Measurements from ENCODE around the gene CYTH1. TPM values are rescaled to one million over a fixed set of nuclear protein-coding genes. Genes with fewer than 3 reads are reported as not detected.

The CYTH1 gene
- polyA plus RNA-seq, 1 of the 3 experiments (the other 2 are of a cell fraction): 23.8 TPM

GRCh38 chr17:78808163-78808562 lies 26.1 kb upstream of the CYTH1 start:
- Histone ChIP-seq H4K20me1 (ENCODE audit: insufficient read depth) (no peaks in the 10 kb centered on the region), H3K79me2 (ENCODE audit: insufficient read depth) (peaks cover 33% of the 10 kb centered on the region; the same call in 1 of the 2 replicates), H3K9me2 (no peaks in the 10 kb centered on the region), H3K9ac (no peak overlapping the region), H3K4me1 (ENCODE audit: control insufficient read depth in 1 of 2, insufficient read depth in 2 of 2, low read depth in 1 of 2, low read length in 1 of 2) (no peaks in the 10 kb centered on the region), H3K4me2 (no peak overlapping the region), H3K36me3 (replicated peaks in 1 of 2; ENCODE audit: control insufficient read depth in 1 of 2, insufficient read depth in 2 of 2, low read length in 1 of 2) (peaks cover 71 to 83% of the 10 kb centered on the region in 2 experiments), H3K27ac (ENCODE audit: low read depth in 2 of 2, low read length in 1 of 2) (no peak overlapping the region), H3K9me3 (no peaks in the 10 kb centered on the region), H3K4me3 (ENCODE audit: low read depth in 2 of 2, low read length in 1 of 2) (no peak overlapping the region), H2AFZ (ENCODE audit: low read depth) (no peak overlapping the region), H3K27me3 (ENCODE audit: insufficient read depth) (no peaks in the 10 kb centered on the region), H3F3A (replicated peaks; ENCODE audit: insufficient read depth) (peaks cover 7% of the 10 kb centered on the region)
- DNase-seq: no peak
- POLR2A ChIA-PET: no interaction called here
- no peak for TF ChIP-seq RAD21 (IDR thresholded peaks at IDR 0.05; ENCODE audit: low read length)
- no peak for TF ChIP-seq ZBTB33 (IDR thresholded peaks at IDR 0.05; ENCODE audit: borderline replicate concordance, low read depth)
- TF ChIP-seq SMC3 (IDR thresholded peaks at IDR 0.05; ENCODE audit: low read depth, low read length): no peak
- no peak for TF ChIP-seq TEAD4 (IDR thresholded peaks at IDR 0.05; ENCODE audit: borderline replicate concordance, insufficient read depth)
- no peak for TF ChIP-seq IRF3 (IDR thresholded peaks at IDR 0.05; ENCODE audit: low read depth, low read length)
- TF ChIP-seq GATA2 (CRISPR knock-in tag; IDR thresholded peaks at IDR 0.05): no peak
- TF ChIP-seq EP300 (IDR thresholded peaks at IDR 0.05; ENCODE audit: borderline replicate concordance in 1 of 2, low read depth in 1 of 2, low read length in 1 of 2): no peak
- TF ChIP-seq NRF1 (IDR thresholded peaks at IDR 0.05; ENCODE audit: low read depth, low read length): no peak
- TF ChIP-seq RXRA (IDR thresholded peaks at IDR 0.05; ENCODE audit: borderline replicate concordance, low read depth): no peak
- no peak for TF ChIP-seq USF1 (IDR thresholded peaks at IDR 0.05; ENCODE audit: borderline replicate concordance, low read depth)
- TF ChIP-seq CHD2 (IDR thresholded peaks at IDR 0.05; ENCODE audit: low read length, partially characterized antibody): no peak
- TF ChIP-seq GABPA (IDR thresholded peaks at IDR 0.05; ENCODE audit: low read depth): no peak
- no peak for TF ChIP-seq JUND (IDR thresholded peaks at IDR 0.05)
- no peak for TF ChIP-seq MXI1 (IDR thresholded peaks at IDR 0.05; ENCODE audit: low read depth, low read length)
- no peak for TF ChIP-seq YY1 (IDR thresholded peaks at IDR 0.05; ENCODE audit: low read depth)
- TF ChIP-seq MAX (IDR thresholded peaks at IDR 0.05; ENCODE audit: low read depth): no peak
- no peak for TF ChIP-seq TAF1 (IDR thresholded peaks at IDR 0.05; ENCODE audit: borderline replicate concordance, low read depth, low read length)
- TF ChIP-seq ELF1 (IDR thresholded peaks at IDR 0.05): no peak
- CTCF ChIA-PET: interaction anchor here (1.0 to 2.1 kb wide), 5 partner anchors 9 to 311 kb away, joined by 3 to 5 read pairs (median 3); no protein-coding TSS in a partner anchor
- WGBS (ENCODE audit: low lambda C conversion rate): 73% methylated on average over 4 of the region's 4 CpGs
